GM18505 (cell line): ENCODE results near the gene ZMIZ1.

Experiments used
- ATAC-seq: cut with Tn5 transposase; IDR thresholded peaks from one replicate; pipeline ENCODE4 v1.9.1; 2021; ENCODE audit not compliant: unreplicated experiment
- POLR2A ChIP-seq: IDR thresholded peaks from 4 replicates; pipeline ENCODE4 v1.6.1; 2011; ENCODE audit warnings: borderline replicate concordance; ENCODE audit not compliant: insufficient read depth, insufficient read length; ENCODE audit errors: extremely low read depth

The ZMIZ1 gene

DNA sequence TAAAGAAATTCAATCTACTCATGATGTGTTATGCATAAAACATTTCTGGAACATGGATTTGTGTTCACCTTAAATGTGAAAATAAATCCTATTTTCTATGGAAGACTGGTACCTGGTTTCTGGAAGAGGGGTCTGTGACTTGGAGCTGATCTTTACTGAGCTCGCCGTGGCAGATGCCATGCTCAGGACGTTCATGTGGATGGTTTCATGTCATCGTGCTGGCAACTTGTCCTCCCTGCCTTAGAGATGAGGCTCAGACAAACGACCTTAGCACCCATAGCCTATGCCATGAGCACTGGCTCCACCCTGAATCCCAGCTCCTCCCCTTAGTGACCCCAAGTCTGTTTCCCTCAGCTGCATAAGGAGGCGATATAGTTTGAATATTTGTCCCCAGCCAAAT is 285.8 kb downstream of the ZMIZ1 start:
- no peak for TF ChIP-seq POLR2A
- ATAC-seq, result no peak

DNA sequence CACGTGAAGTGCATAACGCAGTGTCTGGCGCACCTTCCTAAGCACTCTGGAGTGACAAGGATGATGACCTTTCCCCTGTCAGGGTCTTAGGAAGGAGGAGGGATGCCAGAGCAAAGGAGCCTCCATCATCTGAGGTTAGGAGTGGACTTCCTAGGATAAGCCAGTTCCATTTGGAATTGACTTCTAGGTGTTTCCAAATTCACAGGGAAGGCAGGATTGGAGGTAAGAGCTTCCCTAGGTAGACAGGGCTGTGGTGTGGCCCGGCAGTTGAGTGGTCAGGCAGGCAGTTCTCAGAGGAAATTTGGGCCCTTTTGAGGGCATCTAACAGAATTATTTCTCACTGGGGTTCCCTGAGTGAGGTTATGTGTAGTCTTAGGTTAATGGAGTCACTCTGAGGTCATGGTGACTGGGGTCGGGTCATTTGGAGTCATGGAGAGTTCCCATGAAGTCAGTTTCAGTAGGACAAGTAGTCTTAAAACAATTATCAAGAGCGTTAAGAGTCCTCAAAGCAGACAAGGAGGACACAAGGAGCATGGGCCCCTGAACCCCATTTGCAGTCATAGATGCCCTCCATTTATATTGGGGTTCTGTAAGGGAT is 286.8 kb downstream of the ZMIZ1 start:
- ATAC-seq, result no peak
- TF ChIP-seq POLR2A, result no peak

GRCh38 chr10:79356104-79356503 is 287.3 kb downstream of the ZMIZ1 start:
- no peak for ATAC-seq
- TF ChIP-seq POLR2A, result no peak

DNA sequence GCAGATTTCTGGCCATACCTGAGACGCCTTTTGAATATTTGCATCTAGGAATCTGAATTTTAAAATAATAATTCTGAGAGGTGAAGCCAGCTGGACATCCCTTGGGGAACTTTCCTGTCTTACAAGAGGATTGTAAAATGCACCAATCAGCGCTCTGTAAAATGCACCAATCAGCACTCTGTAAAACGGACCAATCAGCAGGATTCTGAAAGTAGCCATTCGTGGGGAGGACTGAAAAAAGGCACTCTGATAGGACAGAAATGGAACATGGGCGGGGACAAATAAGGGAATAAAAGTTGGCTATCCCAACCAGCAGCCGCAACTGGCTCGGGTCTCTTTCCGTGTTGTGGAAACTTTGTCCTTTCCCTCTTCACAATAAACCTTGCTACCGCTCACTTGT is 288.4 kb downstream of the ZMIZ1 start:
- ATAC-seq, result no peak
- TF ChIP-seq POLR2A, result no peak

- TF ChIP-seq POLR2A, result no peak
- no peak for ATAC-seq
These were observed 290.0 kb downstream of the ZMIZ1 start for GRCh38 chr10:79358811-79359210.

DNA sequence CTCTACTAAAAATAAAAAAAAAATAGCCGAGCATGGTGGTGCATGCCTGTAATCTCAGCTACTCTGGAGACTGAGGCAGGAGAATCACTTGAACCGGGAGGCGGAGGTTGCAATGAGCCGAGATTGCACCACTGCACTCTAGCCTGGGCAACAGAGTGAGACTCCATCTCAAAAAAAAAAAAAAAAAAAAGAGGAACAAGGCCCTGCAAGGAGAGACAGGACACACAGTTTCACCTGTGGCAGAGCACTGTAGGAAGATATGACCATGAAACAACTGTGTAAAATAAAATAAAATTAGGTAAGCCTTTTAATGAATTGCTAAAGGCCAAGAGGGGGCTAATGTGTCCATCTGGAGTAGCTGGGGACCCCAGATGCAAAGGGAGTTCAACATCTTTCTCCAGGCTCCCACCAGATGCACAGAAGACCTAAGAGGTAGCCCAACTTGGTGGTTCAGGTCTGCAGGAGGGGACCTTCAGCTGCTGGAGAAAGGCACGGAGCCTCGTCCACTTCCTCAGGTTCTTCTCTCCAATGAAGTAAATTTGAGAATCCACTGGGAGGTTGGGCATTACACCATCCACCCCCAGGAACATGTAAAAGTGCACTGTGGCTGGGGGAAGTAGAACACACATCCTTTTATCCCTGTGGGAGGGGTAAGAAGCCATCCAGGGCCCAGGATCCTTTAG is 291.2 kb downstream of the ZMIZ1 start:
- ATAC-seq, result no peak
- TF ChIP-seq POLR2A, result no peak

- ATAC-seq, result no peak
- no peak for TF ChIP-seq POLR2A
These were observed 292.0 kb downstream of the ZMIZ1 start for GRCh38 chr10:79360499-79361342.

- no peak for ATAC-seq
- TF ChIP-seq POLR2A, result no peak
These were observed 293.1 kb downstream of the ZMIZ1 start for GRCh38 chr10:79361726-79362397.
